Karpas-422 (cell line): ENCODE measurements around the gene WAPL. TPM values are rescaled to one million over a fixed set of nuclear protein-coding genes. Genes with fewer than 3 reads are reported as not detected.
A peak's percentile ranks its signal among the peaks of the same experiment; 100 is the strongest.
"Not testable (repeated sequence)": the region's sequence is repeated elsewhere in the genome, so short reads cannot be mapped to it uniquely, and the experiment has no call there.

ENCODE experiments used
- DNase-seq: peaks from one replicate; pipeline ENCODE4 v3.0.0-alpha.2; 2015
- H2AFZ ChIP-seq: fragments of 200-600 bp; sonication (generic); 2 replicates; pipeline ENCODE4 v1.6.1; 2014; ENCODE audit warnings: antibody characterized with exemption, low read length, mixed read lengths
- H3K27ac ChIP-seq: fragments of 200-600 bp; sonication (generic); 2 replicates; pipeline ENCODE4 v1.5.1; 2014; ENCODE audit warnings: mild to moderate bottlenecking, low read length, moderate library complexity
- H3K27me3 ChIP-seq: fragments of 200-600 bp; sonication (generic); 2 replicates; pipeline ENCODE4 v1.6.1; 2014; ENCODE audit warnings: low read length, mixed read lengths
- H3K36me3 ChIP-seq: fragments of 200-600 bp; sonication (generic); 2 replicates; pipeline ENCODE4 v1.6.1; 2014; ENCODE audit warnings: low read length, mixed read lengths; ENCODE audit not compliant: insufficient read depth
- H3K4me1 ChIP-seq: fragments of 200-600 bp; sonication (generic); 2 replicates; pipeline ENCODE4 v1.6.1; 2014; ENCODE audit warnings: mild to moderate bottlenecking, low read length, mixed read lengths
- H3K4me2 ChIP-seq: fragments of 200-600 bp; sonication (generic); 2 replicates; pipeline ENCODE4 v1.6.1; 2014; ENCODE audit warnings: low read length, low read depth, mild to moderate bottlenecking; ENCODE audit not compliant: poor library complexity, severe bottlenecking
- H3K4me3 ChIP-seq: fragments of 200-600 bp; sonication (generic); 2 replicates; pipeline ENCODE4 v1.5.1; 2014; ENCODE audit warnings: mild to moderate bottlenecking, antibody characterized with exemption, low read length, mixed read lengths
- H3K79me2 ChIP-seq: fragments of 200-600 bp; sonication (generic); 2 replicates; pipeline ENCODE4 v1.6.1; 2014; ENCODE audit warnings: mild to moderate bottlenecking, low read length, mixed read lengths
- H3K9ac ChIP-seq: fragments of 200-600 bp; sonication (generic); 2 replicates; pipeline ENCODE4 v1.6.0; 2014; ENCODE audit warnings: low read length
- H3K9me2 ChIP-seq: fragments of 200-600 bp; sonication (generic), shearing (Covaris generic); replicated peaks from 2 replicates; pipeline ENCODE4 v1.6.0; 2014; ENCODE audit warnings: mild to moderate bottlenecking, low read length, moderate library complexity; ENCODE audit not compliant: insufficient read depth
- H3K9me3 ChIP-seq: fragments of 300-700, 200-600 bp; sonication (generic); 2 replicates; pipeline ENCODE4 v1.6.1; 2014; ENCODE audit warnings: low read length, mixed read lengths
- H4K20me1 ChIP-seq: fragments of 200-600 bp; sonication (generic); 2 replicates; pipeline ENCODE4 v1.6.1; 2014; ENCODE audit warnings: mild to moderate bottlenecking, antibody characterized with exemption, low read length, low read depth; ENCODE audit not compliant: insufficient read depth
- total RNA-seq: library from RNA; depleted of rRNA; stranded (reverse); fragments of >200 nt; shearing (Covaris generic); gene quantifications from 2 replicates; pipeline ENCODE4 v1.2.3, GENCODE V29; 2014; ENCODE audit warnings: low replicate concordance; rRNA removed

Gene WAPL, protein sequence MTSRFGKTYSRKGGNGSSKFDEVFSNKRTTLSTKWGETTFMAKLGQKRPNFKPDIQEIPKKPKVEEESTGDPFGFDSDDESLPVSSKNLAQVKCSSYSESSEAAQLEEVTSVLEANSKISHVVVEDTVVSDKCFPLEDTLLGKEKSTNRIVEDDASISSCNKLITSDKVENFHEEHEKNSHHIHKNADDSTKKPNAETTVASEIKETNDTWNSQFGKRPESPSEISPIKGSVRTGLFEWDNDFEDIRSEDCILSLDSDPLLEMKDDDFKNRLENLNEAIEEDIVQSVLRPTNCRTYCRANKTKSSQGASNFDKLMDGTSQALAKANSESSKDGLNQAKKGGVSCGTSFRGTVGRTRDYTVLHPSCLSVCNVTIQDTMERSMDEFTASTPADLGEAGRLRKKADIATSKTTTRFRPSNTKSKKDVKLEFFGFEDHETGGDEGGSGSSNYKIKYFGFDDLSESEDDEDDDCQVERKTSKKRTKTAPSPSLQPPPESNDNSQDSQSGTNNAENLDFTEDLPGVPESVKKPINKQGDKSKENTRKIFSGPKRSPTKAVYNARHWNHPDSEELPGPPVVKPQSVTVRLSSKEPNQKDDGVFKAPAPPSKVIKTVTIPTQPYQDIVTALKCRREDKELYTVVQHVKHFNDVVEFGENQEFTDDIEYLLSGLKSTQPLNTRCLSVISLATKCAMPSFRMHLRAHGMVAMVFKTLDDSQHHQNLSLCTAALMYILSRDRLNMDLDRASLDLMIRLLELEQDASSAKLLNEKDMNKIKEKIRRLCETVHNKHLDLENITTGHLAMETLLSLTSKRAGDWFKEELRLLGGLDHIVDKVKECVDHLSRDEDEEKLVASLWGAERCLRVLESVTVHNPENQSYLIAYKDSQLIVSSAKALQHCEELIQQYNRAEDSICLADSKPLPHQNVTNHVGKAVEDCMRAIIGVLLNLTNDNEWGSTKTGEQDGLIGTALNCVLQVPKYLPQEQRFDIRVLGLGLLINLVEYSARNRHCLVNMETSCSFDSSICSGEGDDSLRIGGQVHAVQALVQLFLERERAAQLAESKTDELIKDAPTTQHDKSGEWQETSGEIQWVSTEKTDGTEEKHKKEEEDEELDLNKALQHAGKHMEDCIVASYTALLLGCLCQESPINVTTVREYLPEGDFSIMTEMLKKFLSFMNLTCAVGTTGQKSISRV (N-terminal part only)
- total RNA-seq = 28.4 and 30.5 TPM in 2 replicates

DNA sequence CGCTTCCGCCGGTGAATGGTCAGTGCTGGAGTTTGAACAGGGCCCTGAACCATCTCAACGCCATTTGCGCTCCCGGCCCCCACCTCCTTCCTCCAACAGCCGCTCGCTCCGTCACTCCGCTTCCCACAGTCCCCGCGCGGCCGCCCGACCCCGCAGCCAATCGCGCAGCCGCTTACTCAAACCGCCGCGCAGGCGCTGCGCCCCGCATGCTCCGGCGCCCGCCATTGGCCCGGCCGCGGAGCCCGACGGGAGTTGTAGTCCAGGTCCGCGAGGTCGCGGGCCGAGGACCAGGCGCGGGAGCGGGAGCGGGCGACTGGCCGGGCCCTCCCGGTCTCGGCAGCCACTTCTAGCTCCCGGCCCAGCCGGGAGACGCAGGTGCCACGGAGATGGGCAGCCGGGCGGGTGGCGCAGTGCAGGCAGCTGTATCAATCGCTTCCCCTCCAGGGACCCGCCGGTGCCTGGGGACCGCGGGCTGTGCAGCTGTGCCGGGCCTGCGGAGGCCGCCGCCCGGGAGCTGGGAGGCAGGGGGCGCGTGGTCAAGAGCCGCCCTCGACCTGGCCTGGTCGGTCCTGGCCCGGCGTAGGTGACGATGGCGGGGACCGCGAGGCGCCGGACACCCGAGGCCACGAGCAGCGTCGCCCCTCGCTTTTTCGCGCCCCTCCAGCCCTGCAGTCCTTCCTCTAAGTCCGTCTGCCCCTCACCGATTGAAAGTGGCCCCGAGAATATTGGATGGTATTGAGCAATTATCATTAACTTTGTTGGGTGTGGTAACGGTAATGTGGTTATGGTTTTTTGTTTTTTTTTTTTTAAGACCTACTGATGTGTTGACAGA, at the start of gene WAPL:
WAPL (minus strand) TSS at position 115 of the 832 bp plus-strand sequence. CDS start 3,723 bp downstream, outside the sequence.
- H3K27me3 ChIP-seq = no peaks in the 10 kb centered on the region
- peak within 1 kb of the TSS; percentile 81 for H3K4me3 ChIP-seq
- H3K9me3 ChIP-seq = no peaks in the 10 kb centered on the region
- peaks cover 13% of the 10 kb centered on the region; the same call in 1 of the 2 replicates for H3K36me3 ChIP-seq
- H3K4me2 ChIP-seq = peak within 1 kb of the TSS; percentile 84
- peaks cover 43% of the 10 kb centered on the region for H3K79me2 ChIP-seq
- H3K9ac ChIP-seq = peak within 1 kb of the TSS; percentile 91
- H4K20me1 ChIP-seq = 0 out of 2 replicates have a peak, but pooled peaks cover 5% of the 10 kb centered on the region
- H3K27ac ChIP-seq = peak within 1 kb of the TSS; percentile 73
- no peaks in the 10 kb centered on the region for H3K9me2 ChIP-seq
- DNase-seq = peak; percentile 93
- peaks cover 32% of the 10 kb centered on the region for H3K4me1 ChIP-seq
- no peak within 1 kb of the TSS for H2AFZ ChIP-seq

GRCh38 chr10:86569335-86569734, 47.7 kb upstream of the WAPL start:
- H4K20me1 ChIP-seq = no peaks in the 10 kb centered on the region
- H3K4me2 ChIP-seq = no peak overlapping the region
- no peaks in the 10 kb centered on the region for H3K9me3 ChIP-seq
- H3K4me1 ChIP-seq = no peaks in the 10 kb centered on the region
- no peak overlapping the region for H3K4me3 ChIP-seq
- H3K27me3 ChIP-seq = no peaks in the 10 kb centered on the region
- H3K9me2 ChIP-seq = no peaks in the 10 kb centered on the region
- H3K9ac ChIP-seq = no peak overlapping the region
- DNase-seq = no peak
- H3K79me2 ChIP-seq = no peaks in the 10 kb centered on the region
- no peak overlapping the region for H2AFZ ChIP-seq
- H3K27ac ChIP-seq = no peak overlapping the region
- H3K36me3 ChIP-seq = no peaks in the 10 kb centered on the region

- not testable (repeated sequence) for DNase-seq, H3K4me3 ChIP-seq, H3K27me3 ChIP-seq, H3K36me3 ChIP-seq, H2AFZ ChIP-seq, H3K27ac ChIP-seq, H3K4me2 ChIP-seq, H3K79me2 ChIP-seq, H4K20me1 ChIP-seq, H3K9me3 ChIP-seq, H3K9ac ChIP-seq, H3K9me2 ChIP-seq, H3K4me1 ChIP-seq
Measured at GRCh38 chr10:86566518-86566917, 44.9 kb upstream of the WAPL start.

DNA sequence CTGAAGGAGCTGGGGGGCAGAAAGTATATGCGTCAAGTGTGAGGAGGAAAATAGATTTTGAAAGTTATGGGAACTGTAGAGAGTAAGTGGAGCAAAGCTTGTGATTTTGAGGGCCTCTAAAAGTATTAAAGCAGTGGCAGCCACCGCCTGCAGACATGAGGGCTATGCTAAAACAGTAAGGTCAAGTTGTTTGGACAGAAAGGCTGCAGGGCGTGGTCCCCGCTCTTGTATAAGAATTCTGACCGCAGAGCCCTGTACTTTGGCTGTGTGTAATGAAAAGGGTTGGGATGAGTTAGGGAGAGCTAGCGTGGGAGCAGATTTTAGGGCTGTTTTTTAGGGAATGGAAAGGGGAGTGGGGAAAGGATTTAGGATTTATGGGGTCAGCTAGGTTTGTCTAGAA, 41.7 kb upstream of the WAPL start:
- not testable (repeated sequence) for H3K4me1 ChIP-seq, H4K20me1 ChIP-seq, H3K9me3 ChIP-seq, H2AFZ ChIP-seq, H3K27me3 ChIP-seq, H3K4me3 ChIP-seq, H3K9ac ChIP-seq, H3K9me2 ChIP-seq, H3K79me2 ChIP-seq, H3K27ac ChIP-seq, H3K4me2 ChIP-seq, H3K36me3 ChIP-seq, DNase-seq

- not testable (repeated sequence) for H2AFZ ChIP-seq, H3K79me2 ChIP-seq, H3K9ac ChIP-seq, H3K9me3 ChIP-seq, H3K27me3 ChIP-seq, H3K4me1 ChIP-seq, H3K27ac ChIP-seq, H4K20me1 ChIP-seq, DNase-seq, H3K9me2 ChIP-seq, H3K36me3 ChIP-seq, H3K4me3 ChIP-seq, H3K4me2 ChIP-seq
Measured at GRCh38 chr10:86558695-86559094, 37.1 kb upstream of the WAPL start.

GRCh38 chr10:86556933-86557649, 35.5 kb upstream of the WAPL start:
- Histone ChIP-seq H3K36me3 (no peaks in the 10 kb centered on the region), H3K9ac (no peak overlapping the region), H3K9me2 (no peaks in the 10 kb centered on the region), H3K4me1 (no peaks in the 10 kb centered on the region), H3K9me3 (no peaks in the 10 kb centered on the region), H3K4me2 (no peak overlapping the region), H2AFZ (no peak overlapping the region), H3K27me3 (no peaks in the 10 kb centered on the region), H3K4me3 (no peak overlapping the region), H3K27ac (no peak overlapping the region), H4K20me1 (no peaks in the 10 kb centered on the region), H3K79me2 (no peaks in the 10 kb centered on the region)
- DNase-seq = no peak

GRCh38 chr10:86556532-86556931, 34.9 kb upstream of the WAPL start:
- no peak overlapping the region for H3K4me3 ChIP-seq
- H2AFZ ChIP-seq = no peak overlapping the region
- no peak overlapping the region for H3K9ac ChIP-seq
- no peaks in the 10 kb centered on the region for H3K9me2 ChIP-seq
- H3K9me3 ChIP-seq = no peaks in the 10 kb centered on the region
- H3K36me3 ChIP-seq = no peaks in the 10 kb centered on the region
- H3K4me2 ChIP-seq = no peak overlapping the region
- DNase-seq = no peak
- H3K27me3 ChIP-seq = no peaks in the 10 kb centered on the region
- no peak overlapping the region for H3K27ac ChIP-seq
- no peaks in the 10 kb centered on the region for H3K4me1 ChIP-seq
- H4K20me1 ChIP-seq = no peaks in the 10 kb centered on the region
- H3K79me2 ChIP-seq = no peaks in the 10 kb centered on the region
